Ovary (tissue), 3 donors: ENCODE measurements around the gene SYS1.

ENCODE experiments used
- EP300 ChIP-seq: sonication (generic); formaldehyde crosslinking; IDR thresholded peaks from one replicate; pipeline ENCODE4 v1.6.1; 2017; ENCODE audit warnings: antibody characterized with exemption
- POLR2A ChIP-seq: fragments of 450-650 bp; IDR thresholded peaks from one replicate; pipeline ENCODE4 v1.6.1; 2017; ENCODE audit warnings: antibody characterized with exemption, mild to moderate bottlenecking, moderate library complexity
- TF ChIP-seq, protein P1 (sequence below), 3 donors: fragments of 450-650 bp in 2 of 3; fragments of 200-600 bp in 1 of 3; IDR thresholded peaks; one replicate each; pipeline versions ENCODE4 v1.5.1 to v1.8.0; 2016 to 2022; ENCODE audit warnings: antibody characterized with exemption in 3 of 3, mild to moderate bottlenecking in 1 of 3
- donor health status: DM: no; HTN: no; CAD: no.

DNA sequence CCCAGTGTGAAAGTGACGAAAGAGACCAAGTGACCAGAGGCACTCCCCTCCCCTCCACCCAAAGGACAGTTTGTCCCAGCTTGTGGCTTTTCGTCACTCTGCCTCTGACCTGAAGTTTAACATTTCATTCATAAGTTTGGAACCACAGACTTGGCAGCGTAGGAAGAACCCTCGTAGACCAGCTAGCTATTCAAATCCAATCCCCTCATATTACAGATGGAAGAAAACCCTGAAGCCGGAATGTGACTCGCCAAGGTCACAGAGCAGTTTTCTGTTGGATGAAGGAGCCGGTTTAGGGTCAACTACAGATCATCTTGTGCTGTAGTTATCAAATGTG is 3.9 kb upstream of the SYS1 start:
- TF ChIP-seq EP300 (peak; percentile 85), POLR2A (no peak)
- TF ChIP-seq, protein P1, sequence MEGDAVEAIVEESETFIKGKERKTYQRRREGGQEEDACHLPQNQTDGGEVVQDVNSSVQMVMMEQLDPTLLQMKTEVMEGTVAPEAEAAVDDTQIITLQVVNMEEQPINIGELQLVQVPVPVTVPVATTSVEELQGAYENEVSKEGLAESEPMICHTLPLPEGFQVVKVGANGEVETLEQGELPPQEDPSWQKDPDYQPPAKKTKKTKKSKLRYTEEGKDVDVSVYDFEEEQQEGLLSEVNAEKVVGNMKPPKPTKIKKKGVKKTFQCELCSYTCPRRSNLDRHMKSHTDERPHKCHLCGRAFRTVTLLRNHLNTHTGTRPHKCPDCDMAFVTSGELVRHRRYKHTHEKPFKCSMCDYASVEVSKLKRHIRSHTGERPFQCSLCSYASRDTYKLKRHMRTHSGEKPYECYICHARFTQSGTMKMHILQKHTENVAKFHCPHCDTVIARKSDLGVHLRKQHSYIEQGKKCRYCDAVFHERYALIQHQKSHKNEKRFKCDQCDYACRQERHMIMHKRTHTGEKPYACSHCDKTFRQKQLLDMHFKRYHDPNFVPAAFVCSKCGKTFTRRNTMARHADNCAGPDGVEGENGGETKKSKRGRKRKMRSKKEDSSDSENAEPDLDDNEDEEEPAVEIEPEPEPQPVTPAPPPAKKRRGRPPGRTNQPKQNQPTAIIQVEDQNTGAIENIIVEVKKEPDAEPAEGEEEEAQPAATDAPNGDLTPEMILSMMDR (IDR thresholded peaks at IDR 0.05) = no peak
